Gastrocnemius medialis (tissue), 4 donors: Measurements from ENCODE around the gene HELZ2. TPM values are rescaled to one million over a fixed set of nuclear protein-coding genes. Genes with fewer than 3 reads are reported as not detected.

Experiments used
- ATAC-seq, 2 donors: fragments of 150-250 bp; one replicate each; pipeline ENCODE4 v1.9.1; 2016
- DNase-seq, 2 donors: peaks; one replicate each; pipeline ENCODE4 v3.0.0-alpha.2; 2019
- H3K27ac ChIP-seq, 4 donors: fragments of 200-600 bp; sonication (generic); 1 replicate in 1 of 4; 2 replicates in 3 of 4; pipeline ENCODE4 v1.5.1; 2016 to 2018; ENCODE audit warnings: mild to moderate bottlenecking in 2 of 4, moderate library complexity in 1 of 4
- H3K27me3 ChIP-seq, 3 donors: fragments of 200-600 bp; sonication (generic) in 2 of 3; 1 replicate in 1 of 3; 2 replicates in 2 of 3; pipeline versions ENCODE4 v1.5.1 to v1.6.0; 2016 to 2019; ENCODE audit warnings: mild to moderate bottlenecking in 1 of 3, moderate library complexity in 1 of 3
- H3K36me3 ChIP-seq, 2 donors: fragments of 200-600 bp; sonication (generic) in 1 of 2; one replicate each; pipeline ENCODE4 v1.5.1; 2017 to 2018
- H3K4me1 ChIP-seq, 2 donors: fragments of 200-600 bp; sonication (generic) in 1 of 2; one replicate each; pipeline ENCODE4 v1.5.1; 2016 to 2017; ENCODE audit warnings: mild to moderate bottlenecking in 2 of 2
- H3K4me3 ChIP-seq, 4 donors: fragments of 200-600 bp; sonication (generic) in 3 of 4; 1 replicate in 1 of 4; 2 replicates in 3 of 4; pipeline ENCODE4 v1.5.1; 2016 to 2019; ENCODE audit warnings: mild to moderate bottlenecking in 2 of 4
- H3K9me3 ChIP-seq, 3 donors: fragments of 200-600 bp; sonication (generic) in 2 of 3; 1 replicate in 1 of 3; 2 replicates in 2 of 3; pipeline ENCODE4 v1.5.1; 2016 to 2019
- POLR2A ChIP-seq, 2 donors: fragments of 450-650 bp; IDR thresholded peaks; one replicate each; pipeline ENCODE4 v1.6.1; 2017; ENCODE audit warnings: antibody characterized with exemption in 2 of 2, mild to moderate bottlenecking in 2 of 2, moderate library complexity in 2 of 2
- in situ Hi-C, 4 donors: fragments of 200-750 bp; cut with MboI; loops; one replicate each; pipeline versions ENCODE4 v1.15.0 to v1.8.0; 2017; ENCODE audit warnings: low sequenced_read_pairs in 4 of 4
- intact Hi-C: fragments of 100-400 bp; cut with DNase I; formaldehyde crosslinking; loops from one replicate; pipeline ENCODE4 v1.15.1; 2023; ENCODE audit warnings: low total_unique reads
- total RNA-seq, 4 donors: library from RNA; depleted of rRNA; stranded (reverse); fragments of >200 nt; gene quantifications; one replicate each; pipeline versions ENCODE4 v1.1.0 to v1.2.3, GENCODE V29; 2016
- TF ChIP-seq, protein P1 (sequence below), 5 experiments: fragments of 450-650 bp in 3 of 5; fragments of 200-600 bp in 2 of 5; sonication (generic) in 2 of 5; IDR thresholded peaks in 4 of 5; conservative IDR thresholded peaks in 1 of 5; 1 replicate in 4 of 5; 2 replicates in 1 of 5; pipeline ENCODE4 v1.5.1; 2016 to 2019; ENCODE audit warnings: antibody characterized with exemption in 5 of 5, mild to moderate bottlenecking in 3 of 5, moderate library complexity in 3 of 5

HELZ2 gene
- total RNA-seq, 4 donors from 2014 or later: 1.7 to 6.2 (median 3.6) TPM

DNA sequence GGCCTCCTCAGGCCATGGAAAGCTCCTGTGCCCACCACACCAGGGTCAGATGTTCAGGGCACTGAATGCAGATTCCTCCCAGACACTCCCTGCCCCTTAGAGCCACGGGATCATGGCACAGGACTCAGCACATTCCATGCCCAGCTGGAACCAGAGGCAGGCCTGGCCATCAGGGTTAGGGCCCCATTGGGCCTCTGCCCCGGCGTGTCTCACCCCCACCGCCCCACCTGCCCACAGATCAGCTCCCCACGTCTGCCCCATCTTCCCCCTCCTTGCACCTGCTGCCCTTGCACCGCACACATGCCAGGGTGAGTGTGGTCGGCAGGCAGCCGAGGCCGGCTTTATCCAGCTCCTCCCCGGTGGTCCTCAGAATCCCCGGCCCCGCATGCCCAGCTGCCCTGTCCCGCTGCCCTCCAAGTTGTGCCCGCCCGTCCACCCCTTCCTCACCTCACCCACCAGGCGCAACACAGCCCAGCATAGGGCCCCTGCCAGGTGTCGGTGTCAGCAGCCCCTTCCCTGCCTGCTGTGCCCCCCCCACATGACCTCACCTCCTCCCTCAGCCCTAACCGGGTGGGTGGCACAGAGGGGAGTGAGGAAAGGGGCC is 24.3 kb downstream of the HELZ2 start:
- Histone ChIP-seq H3K36me3 (no peaks in the 10 kb centered on the region), H3K27me3 (peaks cover 39 to 55% (median 44%) of the 10 kb centered on the region in 3 donors), H3K4me1 (no peaks in the 10 kb centered on the region), H3K27ac (no peak overlapping the region), H3K9me3 (no peaks in the 10 kb centered on the region), H3K4me3 (no peak overlapping the region)
- no peak for ATAC-seq
- DNase-seq: no peak
- intact Hi-C loops (no loop called here), in situ Hi-C loops (loop anchor here in 1 of 4 donors (25.0 kb wide), 1 partner anchor 88 kb away; the partner anchor contains the start of gene GMEB2)
- TF ChIP-seq, protein P1, sequence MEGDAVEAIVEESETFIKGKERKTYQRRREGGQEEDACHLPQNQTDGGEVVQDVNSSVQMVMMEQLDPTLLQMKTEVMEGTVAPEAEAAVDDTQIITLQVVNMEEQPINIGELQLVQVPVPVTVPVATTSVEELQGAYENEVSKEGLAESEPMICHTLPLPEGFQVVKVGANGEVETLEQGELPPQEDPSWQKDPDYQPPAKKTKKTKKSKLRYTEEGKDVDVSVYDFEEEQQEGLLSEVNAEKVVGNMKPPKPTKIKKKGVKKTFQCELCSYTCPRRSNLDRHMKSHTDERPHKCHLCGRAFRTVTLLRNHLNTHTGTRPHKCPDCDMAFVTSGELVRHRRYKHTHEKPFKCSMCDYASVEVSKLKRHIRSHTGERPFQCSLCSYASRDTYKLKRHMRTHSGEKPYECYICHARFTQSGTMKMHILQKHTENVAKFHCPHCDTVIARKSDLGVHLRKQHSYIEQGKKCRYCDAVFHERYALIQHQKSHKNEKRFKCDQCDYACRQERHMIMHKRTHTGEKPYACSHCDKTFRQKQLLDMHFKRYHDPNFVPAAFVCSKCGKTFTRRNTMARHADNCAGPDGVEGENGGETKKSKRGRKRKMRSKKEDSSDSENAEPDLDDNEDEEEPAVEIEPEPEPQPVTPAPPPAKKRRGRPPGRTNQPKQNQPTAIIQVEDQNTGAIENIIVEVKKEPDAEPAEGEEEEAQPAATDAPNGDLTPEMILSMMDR (IDR thresholded peaks at IDR 0.05 in 4 of 5, conservative IDR thresholded peaks at IDR 0.05 in 1 of 5): no peak

DNA sequence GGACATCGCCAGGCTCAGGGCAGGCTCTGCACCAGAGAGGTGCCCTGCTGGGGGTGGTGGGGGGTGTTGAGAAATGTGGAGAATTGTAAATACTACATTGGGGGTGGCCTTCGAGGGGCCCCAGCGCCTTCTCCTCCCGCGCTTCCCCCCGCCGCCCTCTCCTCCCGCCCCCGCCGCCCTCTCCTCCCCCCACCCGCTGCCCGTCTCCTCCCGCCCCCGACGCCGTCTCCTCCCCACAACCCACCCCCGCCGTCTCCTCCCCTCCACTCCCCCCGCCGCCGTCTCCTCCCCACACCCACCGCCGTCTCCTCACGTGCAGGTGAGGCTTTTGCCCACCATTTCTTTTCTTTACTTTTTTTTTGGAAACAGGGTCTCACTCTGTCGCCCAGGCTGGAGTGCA is 25.0 kb downstream of the HELZ2 start:
- no peaks in the 10 kb centered on the region for H3K9me3 ChIP-seq
- no peaks in the 10 kb centered on the region for H3K4me1 ChIP-seq
- TF ChIP-seq, protein P1 (IDR thresholded peaks at IDR 0.05 in 4 of 5, conservative IDR thresholded peaks at IDR 0.05 in 1 of 5): no peak
- no peak for TF ChIP-seq POLR2A (IDR thresholded peaks at IDR 0.05)
- DNase-seq: no peak
- H3K27ac ChIP-seq: no peak overlapping the region
- no peaks in the 10 kb centered on the region for H3K36me3 ChIP-seq
- intact Hi-C loops (no loop called here), in situ Hi-C loops (loop anchor here in 1 of 4 donors (25.0 kb wide), 1 partner anchor 88 kb away; the partner anchor contains the start of gene GMEB2)
- no peak overlapping the region for H3K4me3 ChIP-seq
- no peak for ATAC-seq
- H3K27me3 ChIP-seq: peaks cover 39 to 50% (median 39%) of the 10 kb centered on the region in 3 donors

GRCh38 chr20:63548542-63548941 is 25.5 kb downstream of the HELZ2 start:
- H3K36me3 ChIP-seq: no peaks in the 10 kb centered on the region
- H3K4me1 ChIP-seq: no peaks in the 10 kb centered on the region
- TF ChIP-seq, protein P1 (IDR thresholded peaks at IDR 0.05 in 4 of 5, conservative IDR thresholded peaks at IDR 0.05 in 1 of 5): no peak
- TF ChIP-seq POLR2A (IDR thresholded peaks at IDR 0.05): no peak
- ATAC-seq (no peak), DNase-seq (no peak)
- in situ Hi-C loops (loop anchor here in 1 of 4 donors (25.0 kb wide), 1 partner anchor 89 kb away; the partner anchor contains the start of gene GMEB2), intact Hi-C loops (no loop called here)
- H3K9me3 ChIP-seq: no peaks in the 10 kb centered on the region
- peaks cover 34 to 46% (median 36%) of the 10 kb centered on the region in 3 donors for H3K27me3 ChIP-seq
- no peak overlapping the region for H3K4me3 ChIP-seq
- H3K27ac ChIP-seq: no peak overlapping the region

- H3K27me3 ChIP-seq: peaks cover 33 to 40% (median 33%) of the 10 kb centered on the region in 3 donors
- no peaks in the 10 kb centered on the region for H3K4me1 ChIP-seq
- in situ Hi-C loops (loop anchor here in 1 of 4 donors (25.0 kb wide), 1 partner anchor 89 kb away; the partner anchor contains the start of gene GMEB2), intact Hi-C loops (no loop called here)
- H3K36me3 ChIP-seq: no peaks in the 10 kb centered on the region
- H3K4me3 ChIP-seq: no peak within 1 kb of the TSS
- TF ChIP-seq, protein P1 (IDR thresholded peaks at IDR 0.05 in 4 of 5, conservative IDR thresholded peaks at IDR 0.05 in 1 of 5): no peak
- no peak for TF ChIP-seq POLR2A (IDR thresholded peaks at IDR 0.05)
- no peak within 1 kb of the TSS for H3K27ac ChIP-seq
- no peaks in the 10 kb centered on the region for H3K9me3 ChIP-seq
- DNase-seq: no peak
- ATAC-seq: no peak
Measured at GRCh38 chr20:63547725-63548480, 26.1 kb downstream of the HELZ2 start, which contains the start of gene SRMS. Gene SRMS (minus strand): TSS chr20:63547749. CDS start chr20:63547463, 286 bp downstream.
